Calu3 (cell line): ENCODE results near the gene KCNQ5. TPM values are rescaled to one million over a fixed set of nuclear protein-coding genes. Genes with fewer than 3 reads are reported as not detected.

Experiments
- BruUV-seq: library from RNA; stranded (reverse); fragments of 400-500 nt; replicated peaks from 2 replicates; lab custom pipeline; 2021; lab: Mats Ljungman, UMichigan
- CTCF ChIA-PET: fragments of 300-600 bp; sonication (Branson Sonifier 250); formaldehyde crosslinking; loops from one replicate; lab custom pipeline; 2022; ENCODE audit warnings: antibody characterized with exemption; lab: Charles Lee
- DNase-seq: peaks from one replicate; pipeline ENCODE4 v3.0.0; 2022
- H3K27ac Mint-ChIP-seq: one replicate; pipeline ENCODE4 v1.8.0; 2022; ENCODE audit warnings: mixed read lengths; ENCODE audit not compliant: unreplicated experiment
- H3K27me3 Mint-ChIP-seq: one replicate; pipeline ENCODE4 v1.8.0; 2022; ENCODE audit warnings: mixed read lengths; ENCODE audit not compliant: unreplicated experiment
- H3K36me3 Mint-ChIP-seq: one replicate; pipeline ENCODE4 v1.8.0; 2022; ENCODE audit warnings: mild to moderate bottlenecking, moderate library complexity, mixed read lengths; ENCODE audit not compliant: insufficient read depth, unreplicated experiment
- H3K4me1 Mint-ChIP-seq: one replicate; pipeline ENCODE4 v1.8.0; 2022; ENCODE audit warnings: mild to moderate bottlenecking, low read depth, mixed read lengths; ENCODE audit not compliant: unreplicated experiment
- H3K4me3 Mint-ChIP-seq: one replicate; pipeline ENCODE4 v1.8.0; 2022; ENCODE audit warnings: mild to moderate bottlenecking, low read depth, moderate library complexity, mixed read lengths; ENCODE audit not compliant: unreplicated experiment
- H3K9me3 Mint-ChIP-seq: one replicate; pipeline ENCODE4 v1.8.0; 2022; ENCODE audit warnings: low read depth, mixed read lengths; ENCODE audit not compliant: unreplicated experiment
- intact Hi-C: fragments of 100-400 bp; cut with micrococcal nuclease; formaldehyde crosslinking; loops from one replicate; pipeline ENCODE4 v1.10.0; 2022; ENCODE audit not compliant: unreplicated experiment
- total RNA-seq: library from RNA; stranded (reverse); gene quantifications from 2 replicates; pipeline ENCODE4 v1.2.3, GENCODE V29; 2022
- TF ChIP-seq, protein P1 (sequence below): fragments of 200-600 bp; IDR thresholded peaks from one replicate; pipeline ENCODE4 v1.8.0; 2022; ENCODE audit warnings: antibody characterized with exemption; ENCODE audit not compliant: unreplicated experiment

The KCNQ5 gene
- total RNA-seq, 1 experiment from 2014 or later = not detected

DNA sequence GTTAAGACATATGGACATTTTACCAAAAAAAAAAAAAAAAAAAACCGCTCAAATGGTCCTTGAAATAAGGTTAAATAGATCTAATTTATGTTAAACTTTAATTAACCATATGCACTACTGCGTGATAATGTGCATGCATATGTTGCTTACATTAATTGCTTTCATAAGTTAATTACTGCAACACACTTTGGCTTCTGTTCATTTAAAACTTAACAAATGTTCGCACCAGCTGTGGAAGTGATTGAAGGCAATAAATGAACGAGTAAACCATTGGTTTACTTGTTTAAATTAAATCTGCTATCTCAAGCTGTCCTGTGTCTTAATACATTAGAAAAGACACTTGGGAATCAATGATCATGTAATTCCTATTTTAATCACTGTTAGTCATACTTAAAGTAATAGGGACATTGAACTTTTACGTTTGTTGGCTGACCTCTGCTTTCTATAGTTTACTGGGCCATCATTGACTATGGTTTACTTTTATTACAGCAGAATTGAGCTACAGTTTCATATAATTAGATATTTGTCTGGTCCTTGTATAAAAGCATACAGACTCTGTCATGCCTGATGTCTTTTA, 308.8 kb downstream of the KCNQ5 start:
- intact Hi-C loops = no loop called here
- Mint-ChIP-seq H3K36me3 (no peaks in the 10 kb centered on the region), H3K9me3 (no peaks in the 10 kb centered on the region), H3K27ac (no peak overlapping the region), H3K27me3 (no peaks in the 10 kb centered on the region), H3K4me1 (no peaks in the 10 kb centered on the region), H3K4me3 (no peak overlapping the region)
- no TSS peak for BruUV-seq
- TF ChIP-seq, protein P1, sequence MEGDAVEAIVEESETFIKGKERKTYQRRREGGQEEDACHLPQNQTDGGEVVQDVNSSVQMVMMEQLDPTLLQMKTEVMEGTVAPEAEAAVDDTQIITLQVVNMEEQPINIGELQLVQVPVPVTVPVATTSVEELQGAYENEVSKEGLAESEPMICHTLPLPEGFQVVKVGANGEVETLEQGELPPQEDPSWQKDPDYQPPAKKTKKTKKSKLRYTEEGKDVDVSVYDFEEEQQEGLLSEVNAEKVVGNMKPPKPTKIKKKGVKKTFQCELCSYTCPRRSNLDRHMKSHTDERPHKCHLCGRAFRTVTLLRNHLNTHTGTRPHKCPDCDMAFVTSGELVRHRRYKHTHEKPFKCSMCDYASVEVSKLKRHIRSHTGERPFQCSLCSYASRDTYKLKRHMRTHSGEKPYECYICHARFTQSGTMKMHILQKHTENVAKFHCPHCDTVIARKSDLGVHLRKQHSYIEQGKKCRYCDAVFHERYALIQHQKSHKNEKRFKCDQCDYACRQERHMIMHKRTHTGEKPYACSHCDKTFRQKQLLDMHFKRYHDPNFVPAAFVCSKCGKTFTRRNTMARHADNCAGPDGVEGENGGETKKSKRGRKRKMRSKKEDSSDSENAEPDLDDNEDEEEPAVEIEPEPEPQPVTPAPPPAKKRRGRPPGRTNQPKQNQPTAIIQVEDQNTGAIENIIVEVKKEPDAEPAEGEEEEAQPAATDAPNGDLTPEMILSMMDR = no peak
- CTCF ChIA-PET = interaction anchor here (0.5 to 1.2 kb wide), 3 partner anchors 23 to 207 kb away, joined by 4 to 8 read pairs (median 5); no protein-coding TSS in a partner anchor
- DNase-seq = no peak

DNA sequence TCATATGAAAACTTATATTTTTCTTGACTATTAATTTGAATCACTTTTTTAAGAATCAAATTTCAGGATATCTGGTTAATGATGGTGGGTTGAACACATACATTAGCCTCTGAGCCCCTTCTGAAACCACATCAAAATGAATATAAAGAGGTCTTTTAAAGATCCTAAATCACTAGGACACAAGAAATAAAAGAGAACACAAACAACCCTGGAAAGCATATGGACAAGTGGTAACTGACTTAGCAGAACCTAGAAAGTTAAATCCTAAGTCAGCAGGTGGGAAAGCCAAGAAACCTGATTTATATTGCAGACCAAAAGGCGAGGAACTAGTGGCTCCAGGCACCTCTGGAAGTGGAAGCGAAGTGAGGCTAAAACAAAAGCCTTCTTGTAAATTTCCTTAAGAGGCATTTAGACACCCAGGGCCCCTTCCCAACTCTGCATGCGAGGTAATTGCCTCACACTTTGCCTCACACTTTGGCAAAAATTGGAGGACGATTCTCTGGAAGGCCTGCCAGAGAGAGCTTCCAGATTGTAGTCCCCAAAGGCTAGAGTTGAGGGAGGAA, 309.5 kb downstream of the KCNQ5 start:
- TF ChIP-seq, protein P1 = no peak
- DNase-seq = no peak
- no peaks in the 10 kb centered on the region for H3K36me3 Mint-ChIP-seq
- no peak overlapping the region for H3K27ac Mint-ChIP-seq
- H3K4me3 Mint-ChIP-seq = no peak overlapping the region
- no peaks in the 10 kb centered on the region for H3K27me3 Mint-ChIP-seq
- H3K9me3 Mint-ChIP-seq = no peaks in the 10 kb centered on the region
- no TSS peak for BruUV-seq
- no peaks in the 10 kb centered on the region for H3K4me1 Mint-ChIP-seq
- intact Hi-C loops = no loop called here
- CTCF ChIA-PET = no interaction called here

DNA sequence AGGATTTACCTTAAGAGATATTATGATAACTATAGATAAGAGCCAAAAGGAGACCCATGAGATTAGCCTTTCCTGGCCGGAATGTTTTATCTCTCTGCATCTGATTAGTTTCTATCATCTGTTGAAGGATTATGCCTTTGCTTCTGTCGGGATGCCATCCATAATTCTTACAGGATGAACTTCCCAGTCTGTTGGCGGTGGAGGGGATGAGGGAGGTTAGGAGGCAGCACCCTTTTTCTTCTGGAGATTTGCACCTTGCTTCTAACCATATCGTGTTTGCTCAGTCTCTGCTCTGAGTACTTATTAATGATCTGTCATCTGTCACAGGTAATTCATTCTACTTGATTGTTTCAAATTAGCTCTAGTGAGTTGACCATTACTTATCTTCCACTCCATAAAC, 311.4 kb downstream of the KCNQ5 start:
- no peak overlapping the region for H3K27ac Mint-ChIP-seq
- H3K4me1 Mint-ChIP-seq = no peaks in the 10 kb centered on the region
- H3K9me3 Mint-ChIP-seq = no peaks in the 10 kb centered on the region
- TF ChIP-seq, protein P1 = no peak
- no peak for DNase-seq
- CTCF ChIA-PET = no interaction called here
- no peaks in the 10 kb centered on the region for H3K36me3 Mint-ChIP-seq
- intact Hi-C loops = no loop called here
- BruUV-seq = no TSS peak
- H3K27me3 Mint-ChIP-seq = no peaks in the 10 kb centered on the region
- H3K4me3 Mint-ChIP-seq = no peak overlapping the region

DNA sequence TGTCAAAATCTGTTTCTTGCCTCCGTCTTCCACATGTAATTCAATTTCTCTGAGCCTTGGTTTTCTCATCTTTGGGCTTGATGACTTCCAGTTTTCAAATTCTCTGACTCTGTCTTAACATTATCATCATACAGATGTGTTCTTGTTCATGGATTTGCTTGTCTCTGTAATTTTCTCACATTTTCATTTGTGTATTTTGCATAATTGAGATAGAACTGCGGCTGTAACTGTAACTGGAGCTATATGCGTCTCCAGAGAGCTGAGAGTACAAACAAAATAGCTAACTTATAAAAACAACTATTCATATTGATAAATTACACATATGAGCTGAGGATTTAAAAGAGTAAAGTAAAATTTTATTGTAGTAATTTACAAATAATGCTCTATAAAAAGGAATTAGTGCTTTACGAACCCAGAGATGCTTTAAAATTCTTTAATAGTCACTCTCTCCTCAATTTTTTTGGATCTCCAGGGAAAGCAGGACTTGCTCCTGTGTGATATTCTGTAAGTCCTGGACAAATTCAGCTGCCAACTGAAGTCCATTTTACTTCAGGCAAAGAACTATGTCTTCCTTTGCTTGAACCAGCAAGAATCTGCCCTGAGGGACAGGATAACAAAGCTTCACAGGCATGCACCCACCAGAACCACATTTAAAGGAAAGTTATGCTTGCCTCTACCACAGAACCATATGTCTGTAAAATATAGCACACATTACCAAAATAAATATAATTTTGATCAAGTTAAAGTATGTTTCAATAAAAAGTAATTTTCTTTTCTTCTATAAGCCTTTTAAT, 315.1 kb downstream of the KCNQ5 start:
- no peak for DNase-seq
- CTCF ChIA-PET = no interaction called here
- H3K27me3 Mint-ChIP-seq = no peaks in the 10 kb centered on the region
- no peak overlapping the region for H3K4me3 Mint-ChIP-seq
- peaks cover 8% of the 10 kb centered on the region for H3K4me1 Mint-ChIP-seq
- no TSS peak for BruUV-seq
- no peaks in the 10 kb centered on the region for H3K36me3 Mint-ChIP-seq
- H3K9me3 Mint-ChIP-seq = no peaks in the 10 kb centered on the region
- TF ChIP-seq, protein P1 = no peak
- H3K27ac Mint-ChIP-seq = no peak overlapping the region
- intact Hi-C loops = no loop called here
